Neural progenitor cell (in vitro differentiated cells): ENCODE data around the gene KCNH5.

ENCODE experiments used
- EZH2phosphoT487 ChIP-seq: fragments of 200-600 bp; sonication (generic); IDR thresholded peaks from 2 replicates; pipeline ENCODE4 v1.6.1; 2017; ENCODE audit warnings: antibody characterized with exemption
- TF ChIP-seq, protein P1 (sequence below): fragments of 200-600 bp; sonication (generic); IDR thresholded peaks from 2 replicates; pipeline ENCODE4 v1.5.1; 2017; ENCODE audit warnings: antibody characterized with exemption, mild to moderate bottlenecking

- TF ChIP-seq, protein P1, sequence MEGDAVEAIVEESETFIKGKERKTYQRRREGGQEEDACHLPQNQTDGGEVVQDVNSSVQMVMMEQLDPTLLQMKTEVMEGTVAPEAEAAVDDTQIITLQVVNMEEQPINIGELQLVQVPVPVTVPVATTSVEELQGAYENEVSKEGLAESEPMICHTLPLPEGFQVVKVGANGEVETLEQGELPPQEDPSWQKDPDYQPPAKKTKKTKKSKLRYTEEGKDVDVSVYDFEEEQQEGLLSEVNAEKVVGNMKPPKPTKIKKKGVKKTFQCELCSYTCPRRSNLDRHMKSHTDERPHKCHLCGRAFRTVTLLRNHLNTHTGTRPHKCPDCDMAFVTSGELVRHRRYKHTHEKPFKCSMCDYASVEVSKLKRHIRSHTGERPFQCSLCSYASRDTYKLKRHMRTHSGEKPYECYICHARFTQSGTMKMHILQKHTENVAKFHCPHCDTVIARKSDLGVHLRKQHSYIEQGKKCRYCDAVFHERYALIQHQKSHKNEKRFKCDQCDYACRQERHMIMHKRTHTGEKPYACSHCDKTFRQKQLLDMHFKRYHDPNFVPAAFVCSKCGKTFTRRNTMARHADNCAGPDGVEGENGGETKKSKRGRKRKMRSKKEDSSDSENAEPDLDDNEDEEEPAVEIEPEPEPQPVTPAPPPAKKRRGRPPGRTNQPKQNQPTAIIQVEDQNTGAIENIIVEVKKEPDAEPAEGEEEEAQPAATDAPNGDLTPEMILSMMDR: no peak
- TF ChIP-seq EZH2phosphoT487: no peak
Observed at GRCh38 chr14:62896932-62897456, 148.3 kb downstream of the KCNH5 start.
